Measurements from ENCODE around the gene EXOC6. TPM values are rescaled to one million over a fixed set of nuclear protein-coding genes. Genes with fewer than 3 reads are reported as not detected.
"Not testable (repeated sequence)": the region's sequence is repeated elsewhere in the genome, so short reads cannot be mapped to it uniquely, and the experiment has no call there.

Gene EXOC6
- total RNA-seq, 1 donor from 2014 or later = 25.6 TPM

DNA sequence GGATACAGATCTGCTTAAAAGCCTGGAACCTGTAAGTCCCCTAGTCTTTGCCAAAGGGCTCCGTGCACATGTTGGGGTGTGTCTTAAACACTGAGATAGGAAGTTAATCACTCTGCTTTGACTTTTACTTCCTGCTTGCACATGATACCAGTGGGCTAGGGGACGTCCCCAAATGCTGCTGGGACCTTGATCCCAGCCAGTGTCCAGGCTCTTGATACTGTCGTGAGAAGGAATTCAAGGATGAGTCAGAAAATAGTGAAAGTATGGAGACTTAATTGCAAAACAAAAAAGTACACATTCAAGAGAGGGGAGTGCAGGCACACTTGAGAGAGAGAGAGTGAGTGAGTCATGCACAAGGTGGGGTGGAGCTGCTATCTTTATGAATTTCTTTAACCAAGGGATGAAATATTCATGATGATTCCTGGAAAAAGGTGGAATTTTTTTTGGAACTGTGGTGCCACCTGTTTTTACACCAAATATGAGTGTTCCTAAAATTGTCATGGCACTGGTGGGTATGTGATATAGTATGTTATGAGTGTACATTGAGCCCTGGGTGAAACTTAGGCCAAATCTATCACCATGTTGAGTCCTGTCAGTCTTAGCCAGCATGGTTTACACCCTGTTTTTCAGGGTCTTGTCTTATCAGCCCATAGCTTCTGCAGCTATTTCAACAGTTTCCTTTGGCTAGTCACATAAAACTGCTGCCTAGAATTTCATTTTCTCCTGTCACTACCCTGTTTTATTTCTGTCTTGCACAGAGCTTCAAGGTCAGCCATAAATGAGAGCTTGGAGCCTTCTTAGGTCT, 123.9 kb downstream of the EXOC6 start:
- Mint-ChIP-seq H3K27me3 (ENCODE audit: insufficient read depth, low read depth) (peaks cover 5% of the 10 kb centered on the region), H3K9me3 (peaks cover 24% of the 10 kb centered on the region), H3K27ac (no peak overlapping the region), H3K4me3 (no peak overlapping the region), H3K36me3 (peaks cover 41% of the 10 kb centered on the region), H3K4me1 (peaks cover 5% of the 10 kb centered on the region)
- Histone ChIP-seq H3F3A (ENCODE audit: low read depth) (no peaks in the 10 kb centered on the region), H3K36me3 (peaks cover 6% of the 10 kb centered on the region), H3K79me2 (ENCODE audit: low read depth) (no peaks in the 10 kb centered on the region), H3K9ac (no peak overlapping the region), H3K4me2 (no peak overlapping the region), H3K27ac (no peak overlapping the region), H2AFZ (replicated peaks) (no peak overlapping the region), H3K9me3 (ENCODE audit: low read depth) (no peaks in the 10 kb centered on the region), H3K4me1 (no peaks in the 10 kb centered on the region), H3K4me3 (no peak overlapping the region), H3K27me3 (no peaks in the 10 kb centered on the region), H4K20me1 (ENCODE audit: low read depth) (no peaks in the 10 kb centered on the region)
- no peak for DNase-seq (ENCODE audit: low spot score)
- TF ChIP-seq EZH2 (IDR thresholded peaks at IDR 0.05) (no peak), EZH2phosphoT487 (IDR thresholded peaks at IDR 0.05) (no peak)
- TF ChIP-seq, protein P1, sequence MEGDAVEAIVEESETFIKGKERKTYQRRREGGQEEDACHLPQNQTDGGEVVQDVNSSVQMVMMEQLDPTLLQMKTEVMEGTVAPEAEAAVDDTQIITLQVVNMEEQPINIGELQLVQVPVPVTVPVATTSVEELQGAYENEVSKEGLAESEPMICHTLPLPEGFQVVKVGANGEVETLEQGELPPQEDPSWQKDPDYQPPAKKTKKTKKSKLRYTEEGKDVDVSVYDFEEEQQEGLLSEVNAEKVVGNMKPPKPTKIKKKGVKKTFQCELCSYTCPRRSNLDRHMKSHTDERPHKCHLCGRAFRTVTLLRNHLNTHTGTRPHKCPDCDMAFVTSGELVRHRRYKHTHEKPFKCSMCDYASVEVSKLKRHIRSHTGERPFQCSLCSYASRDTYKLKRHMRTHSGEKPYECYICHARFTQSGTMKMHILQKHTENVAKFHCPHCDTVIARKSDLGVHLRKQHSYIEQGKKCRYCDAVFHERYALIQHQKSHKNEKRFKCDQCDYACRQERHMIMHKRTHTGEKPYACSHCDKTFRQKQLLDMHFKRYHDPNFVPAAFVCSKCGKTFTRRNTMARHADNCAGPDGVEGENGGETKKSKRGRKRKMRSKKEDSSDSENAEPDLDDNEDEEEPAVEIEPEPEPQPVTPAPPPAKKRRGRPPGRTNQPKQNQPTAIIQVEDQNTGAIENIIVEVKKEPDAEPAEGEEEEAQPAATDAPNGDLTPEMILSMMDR (IDR thresholded peaks at IDR 0.05) = no peak

DNA sequence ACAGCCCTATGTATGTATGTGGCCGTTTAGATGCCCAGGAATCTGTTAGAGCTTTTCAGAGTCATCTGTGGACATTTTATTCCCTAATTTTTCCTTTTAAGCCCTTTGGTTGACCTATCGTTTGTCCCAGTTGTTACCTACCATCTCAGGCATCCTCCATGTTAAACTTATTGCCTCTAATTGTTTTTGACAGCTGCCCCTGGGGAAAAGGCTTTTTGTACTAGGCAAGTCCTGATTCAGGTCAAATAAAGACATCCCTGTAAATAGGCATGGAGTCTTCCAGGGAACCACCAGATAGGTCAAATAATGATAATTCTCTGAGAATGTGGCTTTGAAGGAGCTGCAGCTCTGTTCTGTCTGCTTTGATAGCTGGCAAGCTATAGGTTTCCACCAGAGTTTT, 124.6 kb downstream of the EXOC6 start:
- no peak overlapping the region for H3K4me3 ChIP-seq
- H4K20me1 ChIP-seq (ENCODE audit: low read depth) = no peaks in the 10 kb centered on the region
- no peaks in the 10 kb centered on the region for H3K9me3 ChIP-seq (ENCODE audit: low read depth)
- Mint-ChIP-seq H3K4me3 (no peak overlapping the region), H3K9me3 (peaks cover 24% of the 10 kb centered on the region), H3K4me1 (peaks cover 5% of the 10 kb centered on the region), H3K27me3 (ENCODE audit: insufficient read depth, low read depth) (peaks cover 5% of the 10 kb centered on the region), H3K36me3 (peaks cover 42% of the 10 kb centered on the region), H3K27ac (no peak overlapping the region)
- peaks cover 6% of the 10 kb centered on the region for H3K36me3 ChIP-seq
- no peak overlapping the region for H2AFZ ChIP-seq (replicated peaks)
- TF ChIP-seq EZH2 (IDR thresholded peaks at IDR 0.05) (no peak), EZH2phosphoT487 (IDR thresholded peaks at IDR 0.05) (no peak)
- TF ChIP-seq, protein P1 (IDR thresholded peaks at IDR 0.05) = no peak
- H3F3A ChIP-seq (ENCODE audit: low read depth) = no peaks in the 10 kb centered on the region
- H3K27ac ChIP-seq = no peak overlapping the region
- H3K9ac ChIP-seq = no peak overlapping the region
- DNase-seq (ENCODE audit: low spot score) = no peak
- no peaks in the 10 kb centered on the region for H3K4me1 ChIP-seq
- H3K27me3 ChIP-seq = no peaks in the 10 kb centered on the region
- H3K4me2 ChIP-seq = no peak overlapping the region
- no peaks in the 10 kb centered on the region for H3K79me2 ChIP-seq (ENCODE audit: low read depth)

DNA sequence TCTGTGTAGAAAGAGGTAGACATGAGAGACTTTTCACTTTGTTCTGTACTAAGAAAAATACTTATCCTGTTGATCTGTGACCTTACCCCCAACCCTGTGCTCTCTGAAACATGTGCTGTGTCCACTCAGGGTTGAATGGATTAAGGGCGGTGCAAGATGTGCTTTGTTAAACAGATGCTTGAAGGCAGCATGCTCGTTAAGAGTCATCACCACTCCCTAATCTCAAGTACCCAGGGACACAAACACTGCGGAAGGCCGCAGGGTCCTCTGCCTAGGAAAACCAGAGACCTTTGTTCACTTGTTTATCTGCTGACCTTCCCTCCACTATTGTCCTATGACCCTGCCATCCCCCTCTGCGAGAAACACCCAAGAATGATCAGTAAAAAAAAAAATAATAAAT, 128.0 kb downstream of the EXOC6 start:
- H3K27me3 ChIP-seq; DNase-seq (ENCODE audit: low spot score); H3K36me3 ChIP-seq; H3F3A ChIP-seq (ENCODE audit: low read depth); H3K9ac ChIP-seq; H3K4me1 ChIP-seq; H3K4me2 ChIP-seq; H3K27me3 Mint-ChIP-seq (ENCODE audit: insufficient read depth, low read depth); H3K4me1 Mint-ChIP-seq; H2AFZ ChIP-seq (replicated peaks); H3K79me2 ChIP-seq (ENCODE audit: low read depth); H3K27ac ChIP-seq; H3K27ac Mint-ChIP-seq; H3K9me3 ChIP-seq (ENCODE audit: low read depth); H3K4me3 Mint-ChIP-seq; H3K4me3 ChIP-seq; H4K20me1 ChIP-seq (ENCODE audit: low read depth): not testable (repeated sequence)
- Mint-ChIP-seq H3K36me3 (peaks cover 30% of the 10 kb centered on the region), H3K9me3 (peaks cover 24% of the 10 kb centered on the region)

DNA sequence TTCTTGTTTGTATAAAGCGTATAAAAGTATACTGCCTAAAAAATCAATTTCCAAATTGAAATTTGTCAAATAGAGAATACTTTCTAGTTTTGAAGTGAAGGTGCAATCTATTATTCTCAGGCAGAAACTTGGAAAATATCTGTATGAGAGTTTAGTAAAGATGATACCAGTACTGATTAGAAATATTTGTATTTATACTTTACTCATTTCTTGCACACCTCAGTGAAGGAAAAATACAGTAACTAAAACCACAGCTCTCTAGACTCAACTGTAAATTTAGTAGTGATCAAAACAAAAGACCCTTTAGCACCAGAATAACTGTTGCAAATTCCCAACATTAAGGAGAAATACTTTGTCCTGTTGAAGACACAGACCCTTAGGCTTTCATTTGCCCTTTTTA, 140.9 kb downstream of the EXOC6 start:
- Mint-ChIP-seq H3K4me1 (peaks cover 28% of the 10 kb centered on the region), H3K27me3 (ENCODE audit: insufficient read depth, low read depth) (no peaks in the 10 kb centered on the region), H3K4me3 (no peak overlapping the region), H3K27ac (no peak overlapping the region), H3K36me3 (peaks cover 3% of the 10 kb centered on the region), H3K9me3 (peaks cover 2% of the 10 kb centered on the region)
- Histone ChIP-seq H3K27me3 (no peaks in the 10 kb centered on the region), H3K4me1 (peaks cover 17% of the 10 kb centered on the region), H3K36me3 (peaks cover 4% of the 10 kb centered on the region), H3K79me2 (ENCODE audit: low read depth) (no peaks in the 10 kb centered on the region), H2AFZ (replicated peaks) (no peak overlapping the region), H3F3A (ENCODE audit: low read depth) (peaks cover 11% of the 10 kb centered on the region), H3K9me3 (ENCODE audit: low read depth) (no peaks in the 10 kb centered on the region), H3K9ac (no peak overlapping the region), H4K20me1 (ENCODE audit: low read depth) (no peaks in the 10 kb centered on the region), H3K4me2 (no peak overlapping the region), H3K4me3 (no peak overlapping the region), H3K27ac (no peak overlapping the region)
- TF ChIP-seq, protein P1 (IDR thresholded peaks at IDR 0.05) = no peak
- TF ChIP-seq EZH2phosphoT487 (IDR thresholded peaks at IDR 0.05) (no peak), EZH2 (IDR thresholded peaks at IDR 0.05) (no peak)
- DNase-seq (ENCODE audit: low spot score) = no peak
